OCI-LY7 (cell line): ENCODE measurements around the gene KNDC1.

Source experiments
- EZH2phosphoT487 ChIP-seq: fragments of 200-600 bp; sonication (generic); IDR thresholded peaks from 2 replicates; pipeline ENCODE4 v1.6.1; 2018; ENCODE audit warnings: low read depth, borderline replicate concordance, mild to moderate bottlenecking, mixed run types, antibody characterized with exemption, low read length, moderate library complexity, mixed read lengths
- TF ChIP-seq, protein P1 (sequence below): fragments of 200-600 bp; sonication (generic); conservative IDR thresholded peaks from 2 replicates; pipeline ENCODE4 v1.5.1; 2014; ENCODE audit warnings: mild to moderate bottlenecking, antibody characterized with exemption, low read length, moderate library complexity, mixed read lengths

GRCh38 chr10:133166504-133166827 lies 6.4 kb downstream of the KNDC1 start:
- TF ChIP-seq, protein P1, sequence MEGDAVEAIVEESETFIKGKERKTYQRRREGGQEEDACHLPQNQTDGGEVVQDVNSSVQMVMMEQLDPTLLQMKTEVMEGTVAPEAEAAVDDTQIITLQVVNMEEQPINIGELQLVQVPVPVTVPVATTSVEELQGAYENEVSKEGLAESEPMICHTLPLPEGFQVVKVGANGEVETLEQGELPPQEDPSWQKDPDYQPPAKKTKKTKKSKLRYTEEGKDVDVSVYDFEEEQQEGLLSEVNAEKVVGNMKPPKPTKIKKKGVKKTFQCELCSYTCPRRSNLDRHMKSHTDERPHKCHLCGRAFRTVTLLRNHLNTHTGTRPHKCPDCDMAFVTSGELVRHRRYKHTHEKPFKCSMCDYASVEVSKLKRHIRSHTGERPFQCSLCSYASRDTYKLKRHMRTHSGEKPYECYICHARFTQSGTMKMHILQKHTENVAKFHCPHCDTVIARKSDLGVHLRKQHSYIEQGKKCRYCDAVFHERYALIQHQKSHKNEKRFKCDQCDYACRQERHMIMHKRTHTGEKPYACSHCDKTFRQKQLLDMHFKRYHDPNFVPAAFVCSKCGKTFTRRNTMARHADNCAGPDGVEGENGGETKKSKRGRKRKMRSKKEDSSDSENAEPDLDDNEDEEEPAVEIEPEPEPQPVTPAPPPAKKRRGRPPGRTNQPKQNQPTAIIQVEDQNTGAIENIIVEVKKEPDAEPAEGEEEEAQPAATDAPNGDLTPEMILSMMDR = no peak
- TF ChIP-seq EZH2phosphoT487 = no peak
